AG09309 (cell line): ENCODE results near the gene S100A5.
"Not testable (repeated sequence)": the region's sequence is repeated elsewhere in the genome, so short reads cannot be mapped to it uniquely, and the experiment has no call there.

ENCODE experiments used
- DNase-seq: peaks from one replicate; pipeline ENCODE4 v3.0.0-alpha.2; 2010; ENCODE audit warnings: low read depth
- H3K4me3 ChIP-seq: 2 replicates; pipeline ENCODE4 v1.5.1; 2011; ENCODE audit warnings: mild to moderate bottlenecking, low read depth, low read length, moderate library complexity; ENCODE audit not compliant: control insufficient read depth
- CTCF ChIP-seq: IDR thresholded peaks from 2 replicates; pipeline ENCODE4 v1.5.1; 2011; ENCODE audit warnings: mild to moderate bottlenecking, low read depth, low read length, inconsistent platforms; ENCODE audit not compliant: insufficient read depth, control insufficient read depth; ENCODE audit errors: missing control alignments

S100A5 gene

GRCh38 chr1:153520818-153521476, 19.8 kb downstream of the S100A5 start:
- no peak for TF ChIP-seq CTCF
- H3K4me3 ChIP-seq = no peak overlapping the region
- no peak for DNase-seq

- not testable (repeated sequence) for H3K4me3 ChIP-seq, DNase-seq
Measured at GRCh38 chr1:153520137-153520691, 20.5 kb downstream of the S100A5 start.

- no peak for DNase-seq
- TF ChIP-seq CTCF = no peak
- H3K4me3 ChIP-seq = no peak overlapping the region
Measured at GRCh38 chr1:153519242-153519641, 21.5 kb downstream of the S100A5 start.

GRCh38 chr1:153515504-153516394, 25.0 kb downstream of the S100A5 start:
- no peak for DNase-seq
- H3K4me3 ChIP-seq = no peak overlapping the region
- no peak for TF ChIP-seq CTCF

- H3K4me3 ChIP-seq = no peak overlapping the region
- no peak for TF ChIP-seq CTCF
- no peak for DNase-seq
Measured at GRCh38 chr1:153513666-153514065, 27.1 kb downstream of the S100A5 start.

GRCh38 chr1:153513023-153513422, 27.7 kb downstream of the S100A5 start:
- TF ChIP-seq CTCF = no peak
- no peak overlapping the region for H3K4me3 ChIP-seq
- DNase-seq = no peak

GRCh38 chr1:153510984-153511410, 29.7 kb downstream of the S100A5 start:
- H3K4me3 ChIP-seq = no peak overlapping the region
- DNase-seq = no peak

More at GRCh38 chr1:153510984-153511410, 29.7 kb downstream of the S100A5 start:
- peak; percentile 98 for TF ChIP-seq CTCF
